GM12878 (cell line): ENCODE measurements around the gene TELO2.

Experiments used
- BMI1 ChIP-seq: fragments of 450-650 bp; IDR thresholded peaks from 2 replicates; pipeline ENCODE4 v1.6.1; 2016; ENCODE audit warnings: mild to moderate bottlenecking, moderate library complexity, borderline replicate concordance
- NFYB ChIP-seq: IDR thresholded peaks from 2 replicates; pipeline ENCODE4 v1.6.1; 2011; ENCODE audit warnings: low read depth, mild to moderate bottlenecking, low read length, improper control_type of control experiment, moderate library complexity; ENCODE audit not compliant: insufficient read depth
- TCF3 ChIP-seq: IDR thresholded peaks from 2 replicates; pipeline ENCODE4 v1.6.1; 2012; ENCODE audit warnings: low read depth, mild to moderate bottlenecking, low read length, borderline replicate concordance; ENCODE audit not compliant: insufficient read depth
- TF ChIP-seq, protein P1 (sequence below): fragments of 450-650 bp; IDR thresholded peaks from 2 replicates; pipeline ENCODE4 v1.6.1; 2017; ENCODE audit warnings: low read depth, mild to moderate bottlenecking, moderate library complexity

DNA sequence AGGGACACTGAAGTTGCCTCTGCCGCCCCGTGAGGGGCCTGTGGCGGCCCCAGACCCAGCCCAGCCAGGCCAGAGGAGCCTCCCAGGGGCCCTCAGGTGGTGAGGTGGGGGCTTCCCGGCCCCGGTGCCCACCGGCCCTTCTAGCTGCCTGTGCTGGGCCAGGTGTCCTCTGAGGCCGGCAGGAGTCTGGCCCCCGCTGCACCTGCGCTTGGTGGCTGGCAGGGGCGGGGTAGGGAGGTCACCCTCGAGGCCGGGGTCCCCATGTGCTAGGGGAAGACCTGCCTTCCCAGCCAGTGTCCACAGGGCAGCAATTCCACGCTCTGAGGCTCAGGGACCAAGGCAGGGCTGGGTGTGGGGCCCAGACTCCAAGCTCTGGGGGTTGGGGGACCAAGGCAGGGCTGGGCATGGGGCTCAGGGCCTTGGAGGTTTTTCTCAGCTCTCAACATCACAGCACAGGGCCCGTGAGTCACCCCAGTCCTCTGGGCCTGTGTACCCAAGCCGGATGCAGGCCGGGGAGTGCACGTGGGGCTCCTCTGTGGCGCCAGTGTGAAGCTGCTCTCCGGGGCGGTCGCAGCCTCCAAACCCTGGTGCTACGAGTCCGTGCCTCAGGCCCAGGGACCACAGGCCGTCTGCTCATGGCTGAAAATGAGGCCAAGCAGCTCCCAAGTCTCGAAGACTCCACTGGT lies 47.5 kb upstream of the TELO2 start:
- no peak for TF ChIP-seq TCF3
- no peak for TF ChIP-seq NFYB
- no peak for TF ChIP-seq BMI1
- TF ChIP-seq, protein P1, sequence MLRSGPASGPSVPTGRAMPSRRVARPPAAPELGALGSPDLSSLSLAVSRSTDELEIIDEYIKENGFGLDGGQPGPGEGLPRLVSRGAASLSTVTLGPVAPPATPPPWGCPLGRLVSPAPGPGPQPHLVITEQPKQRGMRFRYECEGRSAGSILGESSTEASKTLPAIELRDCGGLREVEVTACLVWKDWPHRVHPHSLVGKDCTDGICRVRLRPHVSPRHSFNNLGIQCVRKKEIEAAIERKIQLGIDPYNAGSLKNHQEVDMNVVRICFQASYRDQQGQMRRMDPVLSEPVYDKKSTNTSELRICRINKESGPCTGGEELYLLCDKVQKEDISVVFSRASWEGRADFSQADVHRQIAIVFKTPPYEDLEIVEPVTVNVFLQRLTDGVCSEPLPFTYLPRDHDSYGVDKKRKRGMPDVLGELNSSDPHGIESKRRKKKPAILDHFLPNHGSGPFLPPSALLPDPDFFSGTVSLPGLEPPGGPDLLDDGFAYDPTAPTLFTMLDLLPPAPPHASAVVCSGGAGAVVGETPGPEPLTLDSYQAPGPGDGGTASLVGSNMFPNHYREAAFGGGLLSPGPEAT: no peak
